PC-9 (cell line): Measurements from ENCODE around the gene TLDC2. TPM values are rescaled to one million over a fixed set of nuclear protein-coding genes. Genes with fewer than 3 reads are reported as not detected.
"Not testable (repeated sequence)": the region's sequence is repeated elsewhere in the genome, so short reads cannot be mapped to it uniquely, and the experiment has no call there.

Experiments
- BruUV-seq: library from RNA; stranded (reverse); fragments of 400-500 nt; replicated peaks from 2 replicates; lab custom pipeline; 2021; lab: Mats Ljungman, UMichigan
- CTCF ChIA-PET: fragments of 300-600 bp; sonication (Branson Sonifier 250); formaldehyde crosslinking; loops from one replicate; lab custom pipeline; 2022; ENCODE audit warnings: antibody characterized with exemption; lab: Charles Lee
- POLR2A ChIA-PET: fragments of 300-600 bp; sonication (Branson Sonifier 250); formaldehyde crosslinking; loops from one replicate; lab custom pipeline; 2022; ENCODE audit warnings: antibody characterized with exemption; ENCODE audit not compliant: unreplicated experiment; lab: Charles Lee
- DNase-seq, 2 experiments: peaks; one replicate each; pipeline versions ENCODE4 v3.0.0 to v3.0.0-alpha.2; 2015 to 2022; ENCODE audit warnings: mixed read lengths in 1 of 2
- H2AFZ ChIP-seq: fragments of 200-600 bp; sonication (generic); 2 replicates; pipeline ENCODE4 v1.8.1; 2017; ENCODE audit warnings: antibody characterized with exemption
- H3F3A ChIP-seq: fragments of 200-600 bp; sonication (generic); 2 replicates; pipeline ENCODE4 v1.8.1; 2017; ENCODE audit warnings: antibody characterized with exemption, mild to moderate bottlenecking, low read depth; ENCODE audit not compliant: insufficient read depth
- H3K27ac ChIP-seq: fragments of 200-600 bp; sonication (generic); 2 replicates; pipeline ENCODE4 v1.6.1; 2016; ENCODE audit warnings: mixed run types
- H3K27me3 ChIP-seq: fragments of 200-600 bp; sonication (generic); 2 replicates; pipeline ENCODE4 v1.6.1; 2016; ENCODE audit warnings: low read depth, mixed run types; ENCODE audit not compliant: insufficient read depth
- H3K36me3 ChIP-seq: fragments of 200-600 bp; sonication (generic); 2 replicates; pipeline ENCODE4 v1.6.1; 2016; ENCODE audit warnings: low read depth, mixed run types
- H3K4me1 ChIP-seq: fragments of 200-600 bp; sonication (generic); replicated peaks from 2 replicates; pipeline ENCODE4 v1.6.1; 2016; ENCODE audit warnings: mixed run types; ENCODE audit not compliant: insufficient read depth
- H3K4me2 ChIP-seq: fragments of 200-600 bp; sonication (generic); 2 replicates; pipeline ENCODE4 v1.6.1; 2017; ENCODE audit warnings: mixed run types
- H3K4me3 ChIP-seq: fragments of 200-600 bp; sonication (generic); 2 replicates; pipeline ENCODE4 v1.6.1; 2016; ENCODE audit warnings: mixed run types
- H3K79me2 ChIP-seq: fragments of 200-600 bp; sonication (generic); 2 replicates; pipeline ENCODE4 v1.6.1; 2017; ENCODE audit warnings: low read depth, mixed run types
- H3K9me2 ChIP-seq: fragments of 200-600 bp; sonication (generic); 2 replicates; pipeline ENCODE4 v1.8.1; 2017; ENCODE audit warnings: mild to moderate bottlenecking; ENCODE audit not compliant: insufficient read depth
- H3K9me3 ChIP-seq: fragments of 200-600 bp; sonication (generic); 2 replicates; pipeline ENCODE4 v1.8.1; 2016; ENCODE audit warnings: low read depth; ENCODE audit not compliant: insufficient read depth
- H4K20me1 ChIP-seq: fragments of 200-600 bp; sonication (generic); 2 replicates; pipeline ENCODE4 v1.8.1; 2017; ENCODE audit not compliant: insufficient read depth
- EZH2 ChIP-seq: fragments of 200-600 bp; sonication (generic); IDR thresholded peaks from 2 replicates; pipeline ENCODE4 v1.8.0; 2017; ENCODE audit warnings: antibody characterized with exemption, low read depth
- intact Hi-C: fragments of 100-400 bp; cut with micrococcal nuclease; formaldehyde crosslinking; loops from one replicate; pipeline ENCODE4 v1.10.0; 2022; ENCODE audit not compliant: unreplicated experiment
- total RNA-seq: library from RNA; stranded (reverse); gene quantifications from 2 replicates; pipeline ENCODE4 v1.2.3, GENCODE V29; 2021
- TF ChIP-seq, protein P1 (sequence below): fragments of 200-600 bp; sonication (generic); conservative IDR thresholded peaks from 2 replicates; pipeline ENCODE4 v1.6.1; 2017; ENCODE audit warnings: mixed run types, antibody characterized with exemption, mild to moderate bottlenecking, moderate library complexity

TLDC2 gene
- total RNA-seq, 1 experiment from 2014 or later: not detected

DNA sequence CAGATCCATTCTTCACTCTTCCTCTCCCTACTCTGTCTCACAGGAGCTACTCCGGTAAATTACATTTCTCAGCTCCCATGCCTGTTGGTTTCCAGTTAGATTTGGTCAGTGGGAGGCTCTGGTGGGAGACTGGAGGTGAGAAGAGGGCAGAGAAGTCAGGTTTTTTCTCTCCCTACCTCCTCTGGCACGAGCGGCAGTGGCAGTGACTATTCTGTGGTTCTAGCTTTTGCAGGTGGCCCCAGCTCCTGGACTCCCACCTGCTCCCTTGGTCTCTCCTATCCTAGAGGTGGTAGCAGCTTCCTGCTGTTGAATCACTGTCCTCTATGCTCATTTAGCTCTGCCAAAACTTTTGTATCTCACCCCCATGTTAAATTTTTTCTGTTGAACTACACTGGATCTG lies 17.9 kb downstream of the TLDC2 start:
- TF ChIP-seq EZH2: no peak
- TF ChIP-seq, protein P1, sequence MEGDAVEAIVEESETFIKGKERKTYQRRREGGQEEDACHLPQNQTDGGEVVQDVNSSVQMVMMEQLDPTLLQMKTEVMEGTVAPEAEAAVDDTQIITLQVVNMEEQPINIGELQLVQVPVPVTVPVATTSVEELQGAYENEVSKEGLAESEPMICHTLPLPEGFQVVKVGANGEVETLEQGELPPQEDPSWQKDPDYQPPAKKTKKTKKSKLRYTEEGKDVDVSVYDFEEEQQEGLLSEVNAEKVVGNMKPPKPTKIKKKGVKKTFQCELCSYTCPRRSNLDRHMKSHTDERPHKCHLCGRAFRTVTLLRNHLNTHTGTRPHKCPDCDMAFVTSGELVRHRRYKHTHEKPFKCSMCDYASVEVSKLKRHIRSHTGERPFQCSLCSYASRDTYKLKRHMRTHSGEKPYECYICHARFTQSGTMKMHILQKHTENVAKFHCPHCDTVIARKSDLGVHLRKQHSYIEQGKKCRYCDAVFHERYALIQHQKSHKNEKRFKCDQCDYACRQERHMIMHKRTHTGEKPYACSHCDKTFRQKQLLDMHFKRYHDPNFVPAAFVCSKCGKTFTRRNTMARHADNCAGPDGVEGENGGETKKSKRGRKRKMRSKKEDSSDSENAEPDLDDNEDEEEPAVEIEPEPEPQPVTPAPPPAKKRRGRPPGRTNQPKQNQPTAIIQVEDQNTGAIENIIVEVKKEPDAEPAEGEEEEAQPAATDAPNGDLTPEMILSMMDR: no peak
- H4K20me1 ChIP-seq: no peaks in the 10 kb centered on the region
- H3K9me3 ChIP-seq: no peaks in the 10 kb centered on the region
- no peaks in the 10 kb centered on the region for H3K27me3 ChIP-seq
- DNase-seq: no peak
- no peaks in the 10 kb centered on the region for H3F3A ChIP-seq
- H3K4me2 ChIP-seq: no peak overlapping the region
- H3K36me3 ChIP-seq: no peaks in the 10 kb centered on the region
- no peak overlapping the region for H3K4me3 ChIP-seq
- POLR2A ChIA-PET: no interaction called here
- CTCF ChIA-PET: no interaction called here
- intact Hi-C loops: no loop called here
- H3K27ac ChIP-seq: no peak overlapping the region
- no peak overlapping the region for H2AFZ ChIP-seq
- no peaks in the 10 kb centered on the region for H3K4me1 ChIP-seq
- no peaks in the 10 kb centered on the region for H3K9me2 ChIP-seq
- no peaks in the 10 kb centered on the region for H3K79me2 ChIP-seq
- no TSS peak for BruUV-seq

DNA sequence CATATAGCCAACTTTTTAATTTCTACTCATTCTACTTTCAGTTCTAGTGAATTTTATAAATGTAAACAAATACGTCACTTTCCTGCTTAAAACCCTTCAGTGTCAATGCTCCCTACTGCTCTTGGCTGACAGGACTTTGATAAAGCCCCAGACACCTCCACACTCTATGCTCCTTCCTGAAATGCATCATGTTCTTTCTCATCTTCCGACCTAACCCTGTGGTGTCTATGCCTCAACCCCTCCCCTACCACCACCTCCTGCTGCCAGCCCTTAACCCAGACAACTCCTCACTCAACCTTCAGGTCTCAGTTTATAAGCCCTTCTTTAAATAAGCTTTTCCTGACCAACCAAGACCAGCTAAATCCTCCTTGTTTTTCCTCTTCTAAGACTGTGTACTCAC lies 19.1 kb downstream of the TLDC2 start:
- Histone ChIP-seq H3K4me3 (no peak overlapping the region), H3K36me3 (no peaks in the 10 kb centered on the region), H3F3A (no peaks in the 10 kb centered on the region), H3K27ac (no peak overlapping the region), H3K9me2 (no peaks in the 10 kb centered on the region), H3K79me2 (no peaks in the 10 kb centered on the region), H3K27me3 (no peaks in the 10 kb centered on the region), H2AFZ (no peak overlapping the region), H4K20me1 (no peaks in the 10 kb centered on the region), H3K4me2 (no peak overlapping the region), H3K9me3 (no peaks in the 10 kb centered on the region), H3K4me1 (no peaks in the 10 kb centered on the region)
- BruUV-seq: no TSS peak
- CTCF ChIA-PET: no interaction called here
- DNase-seq: no peak
- intact Hi-C loops: no loop called here
- TF ChIP-seq, protein P1: no peak
- no peak for TF ChIP-seq EZH2
- POLR2A ChIA-PET: interaction anchor here (0.6 kb wide), 1 partner anchor 1316 kb away, joined by 3 read pairs; no protein-coding TSS in a partner anchor

DNA sequence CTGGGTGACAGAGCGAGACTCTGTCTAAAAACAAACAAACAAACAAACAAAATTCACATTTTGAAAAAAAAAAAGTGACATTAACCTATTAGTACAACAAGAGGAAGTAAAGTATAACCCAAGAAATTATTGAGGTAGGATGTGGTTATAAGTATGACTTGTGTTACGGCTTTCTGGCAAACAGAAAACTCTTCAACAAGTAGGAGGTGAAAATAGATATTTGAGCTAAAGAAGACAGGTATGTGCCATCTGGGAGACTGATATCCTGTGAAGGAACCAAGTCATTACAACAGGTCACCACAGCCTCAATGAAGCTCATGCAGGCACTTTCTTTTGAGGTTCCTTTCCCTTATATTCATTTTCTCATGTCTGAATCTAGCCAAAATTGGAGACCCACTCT lies 28.8 kb downstream of the TLDC2 start:
- Histone ChIP-seq H3K27me3 (no peaks in the 10 kb centered on the region), H3K79me2 (no peaks in the 10 kb centered on the region), H3K4me1 (no peaks in the 10 kb centered on the region), H3K27ac (no peak overlapping the region), H3K4me3 (no peak overlapping the region), H3K4me2 (no peak overlapping the region), H3K36me3 (no peaks in the 10 kb centered on the region), H2AFZ (no peak overlapping the region), H3K9me3 (no peaks in the 10 kb centered on the region), H3K9me2 (no peaks in the 10 kb centered on the region), H4K20me1 (no peaks in the 10 kb centered on the region), H3F3A (no peaks in the 10 kb centered on the region)
- TF ChIP-seq, protein P1: no peak
- TF ChIP-seq EZH2: no peak
- no peak for DNase-seq
- POLR2A ChIA-PET: interaction anchor here (0.7 kb wide), 1 partner anchor 609 kb away, joined by 8 read pairs; no protein-coding TSS in a partner anchor
- intact Hi-C loops: no loop called here
- no TSS peak for BruUV-seq
- CTCF ChIA-PET: interaction anchor here (0.7 kb wide), 1 partner anchor 48 kb away, joined by 6 read pairs; no protein-coding TSS in a partner anchor

DNA sequence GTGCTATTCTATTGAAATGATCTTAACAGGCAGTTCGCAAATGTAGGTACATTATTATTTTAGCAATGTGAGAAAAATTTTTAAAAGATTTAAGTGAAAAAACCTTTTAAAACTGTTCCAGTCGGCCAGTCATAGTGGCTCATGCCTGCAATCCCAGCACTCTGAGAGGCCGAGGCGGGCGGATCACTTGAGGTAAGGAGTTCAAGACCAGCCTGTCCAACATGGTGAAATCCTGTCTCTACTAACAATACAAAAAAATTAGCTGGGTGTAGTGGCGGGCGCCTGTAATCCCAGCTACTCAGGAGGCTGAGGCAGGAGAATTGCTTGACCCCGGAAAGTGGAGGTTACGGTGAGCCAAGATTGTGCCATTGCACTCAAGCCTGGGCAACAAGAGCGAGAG lies 29.6 kb downstream of the TLDC2 start:
- H3K4me1 ChIP-seq, H3K36me3 ChIP-seq, H3K4me2 ChIP-seq, H3K27ac ChIP-seq, H3K9me3 ChIP-seq, CTCF ChIA-PET, DNase-seq, H3F3A ChIP-seq, intact Hi-C loops, BruUV-seq, H4K20me1 ChIP-seq, H3K9me2 ChIP-seq, H2AFZ ChIP-seq, H3K79me2 ChIP-seq, H3K4me3 ChIP-seq, POLR2A ChIA-PET, H3K27me3 ChIP-seq: not testable (repeated sequence)

DNA sequence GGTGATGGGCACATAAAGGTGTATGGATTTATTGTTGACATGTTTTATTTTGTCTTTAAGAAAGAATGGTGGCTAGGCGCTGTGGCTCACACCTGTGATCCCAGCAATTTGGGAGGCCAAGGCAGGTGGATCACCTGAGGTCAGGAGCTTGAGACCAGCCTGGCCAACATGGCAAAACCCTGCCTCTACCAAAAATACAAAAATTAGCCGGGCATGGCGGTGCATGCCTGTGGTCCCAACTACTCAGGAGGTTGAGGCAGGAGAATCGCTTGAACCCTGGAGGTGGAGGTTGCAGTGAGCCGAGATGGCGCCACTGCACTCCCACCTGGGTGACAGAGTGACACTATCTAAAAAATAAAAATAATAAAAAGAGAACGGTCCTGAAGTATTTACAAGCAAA lies 30.1 kb downstream of the TLDC2 start:
- H3K4me1 ChIP-seq, H3F3A ChIP-seq, intact Hi-C loops, H3K27me3 ChIP-seq, H3K9me3 ChIP-seq, H3K36me3 ChIP-seq, H2AFZ ChIP-seq, H3K9me2 ChIP-seq, CTCF ChIA-PET, H4K20me1 ChIP-seq, H3K4me3 ChIP-seq, H3K79me2 ChIP-seq, H3K27ac ChIP-seq, DNase-seq, H3K4me2 ChIP-seq, BruUV-seq: not testable (repeated sequence)
- POLR2A ChIA-PET: interaction anchor here (0.6 kb wide), 1 partner anchor 16 kb away, joined by 5 read pairs; no protein-coding TSS in a partner anchor
